K562 (cell line): Measurements from ENCODE around the gene C1orf74. TPM values are rescaled to one million over a fixed set of nuclear protein-coding genes. Genes with fewer than 3 reads are reported as not detected.

Source experiments
- BRCA1 ChIP-seq, 2 experiments: fragments of 450-650 bp in 1 of 2; sonication (generic) in 1 of 2; formaldehyde crosslinking in 1 of 2; IDR thresholded peaks; 2 replicates each; pipeline versions ENCODE4 v1.5.0 to v1.6.1; 2017 to 2020; ENCODE audit warnings: mild to moderate bottlenecking in 1 of 2, missing genetic modification reagents in 1 of 2
- HDGF ChIP-seq: fragments of 450-650 bp; IDR thresholded peaks from 2 replicates; pipeline ENCODE4 v1.6.1; 2016
- polyA plus RNA-seq, 8 experiments: library from polyadenylated mRNA; depleted of rRNA in 4 of 8; stranded (reverse) in 5 of 8; unstranded in 3 of 8; fragments of >200 nt; fragmentation: Nextera tagmentation in 2 of 8; fragmentation: Illumina TruSeq in 1 of 8; extraction: Ambion mirVana in 2 of 8; extraction: Trizol in 1 of 8; gene quantifications; 2 replicates each; pipeline versions ENCODE4 v1.2.1 to v1.2.3, GENCODE V29; 2011 to 2014; ENCODE audit warnings: inconsistent platforms in 1 of 8, missing spikeins in 1 of 8
- total RNA-seq, 7 experiments: library from RNA; depleted of rRNA in 6 of 7; stranded (reverse); fragments of >200 nt in 6 of 7; fragmentation: Illumina TruSeq in 2 of 7; extraction: Trizol in 2 of 7; gene quantifications; 2 replicates each; pipeline versions ENCODE4 v1.2.1 to v1.2.3, GENCODE V29; 2011 to 2021; ENCODE audit warnings: low replicate concordance in 1 of 7
- TF ChIP-seq, protein P1 (sequence below), 2 experiments: fragments of 450-650 bp; formaldehyde crosslinking in 1 of 2; IDR thresholded peaks; 2 replicates each; pipeline versions ENCODE4 v1.4.0 to v1.6.1; 2014 to 2020; ENCODE audit warnings: mild to moderate bottlenecking in 2 of 2, borderline replicate concordance in 1 of 2, low read depth in 1 of 2
- TF ChIP-seq, protein P2 (sequence below): fragments of 200-400 bp; formaldehyde crosslinking; IDR thresholded peaks from 2 replicates; pipeline ENCODE4 v1.6.1; 2017; ENCODE audit warnings: mild to moderate bottlenecking, low read depth, low read length, moderate library complexity
- TF ChIP-seq, protein P3 (sequence below), 2 experiments: IDR thresholded peaks; 2 replicates each; pipeline ENCODE4 v1.6.1; 2012; ENCODE audit warnings: improper control_type of control experiment in 2 of 2, low read depth in 2 of 2, low read length in 2 of 2, borderline replicate concordance in 1 of 2

C1orf74 gene
- total and polyA plus RNA-seq, 9 of the 15 experiments (the other 6 are each of a cell fraction or from before 2014, with no cell fraction given) = 4.0 to 7.6 (median 5.7) TPM

DNA sequence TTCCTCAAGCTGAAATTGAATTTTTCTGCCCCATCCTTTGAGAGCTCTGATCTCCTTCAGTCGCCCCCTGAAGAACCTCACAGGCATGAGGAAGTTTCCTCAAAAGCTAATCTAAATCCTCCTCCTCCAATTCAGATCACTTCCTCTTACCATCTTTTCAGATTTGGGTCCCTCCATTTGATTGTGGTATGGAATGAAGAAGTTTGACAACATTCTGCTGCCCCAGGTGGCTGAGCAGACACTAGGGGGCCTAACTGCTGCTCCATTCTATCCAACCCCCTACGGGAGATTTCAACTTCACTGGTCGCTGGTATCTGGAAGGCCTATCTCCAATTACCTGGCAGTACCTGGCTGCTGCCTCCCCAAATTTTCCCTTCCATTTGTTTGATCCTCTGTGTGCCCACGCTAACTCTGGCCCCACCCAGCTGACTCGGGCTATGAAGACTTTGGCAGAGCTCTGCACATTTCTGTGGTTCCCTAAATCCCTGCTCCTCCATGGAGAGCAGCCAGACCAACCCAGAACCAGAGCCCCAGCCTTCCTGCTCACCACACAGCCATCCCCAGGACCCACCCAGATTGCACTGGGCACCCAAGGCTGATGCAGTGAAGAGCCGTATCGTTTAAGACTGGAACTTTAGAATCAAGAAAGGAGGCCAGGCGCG lies 13.8 kb upstream of the C1orf74 start (continued):
- TF ChIP-seq, protein P1, sequence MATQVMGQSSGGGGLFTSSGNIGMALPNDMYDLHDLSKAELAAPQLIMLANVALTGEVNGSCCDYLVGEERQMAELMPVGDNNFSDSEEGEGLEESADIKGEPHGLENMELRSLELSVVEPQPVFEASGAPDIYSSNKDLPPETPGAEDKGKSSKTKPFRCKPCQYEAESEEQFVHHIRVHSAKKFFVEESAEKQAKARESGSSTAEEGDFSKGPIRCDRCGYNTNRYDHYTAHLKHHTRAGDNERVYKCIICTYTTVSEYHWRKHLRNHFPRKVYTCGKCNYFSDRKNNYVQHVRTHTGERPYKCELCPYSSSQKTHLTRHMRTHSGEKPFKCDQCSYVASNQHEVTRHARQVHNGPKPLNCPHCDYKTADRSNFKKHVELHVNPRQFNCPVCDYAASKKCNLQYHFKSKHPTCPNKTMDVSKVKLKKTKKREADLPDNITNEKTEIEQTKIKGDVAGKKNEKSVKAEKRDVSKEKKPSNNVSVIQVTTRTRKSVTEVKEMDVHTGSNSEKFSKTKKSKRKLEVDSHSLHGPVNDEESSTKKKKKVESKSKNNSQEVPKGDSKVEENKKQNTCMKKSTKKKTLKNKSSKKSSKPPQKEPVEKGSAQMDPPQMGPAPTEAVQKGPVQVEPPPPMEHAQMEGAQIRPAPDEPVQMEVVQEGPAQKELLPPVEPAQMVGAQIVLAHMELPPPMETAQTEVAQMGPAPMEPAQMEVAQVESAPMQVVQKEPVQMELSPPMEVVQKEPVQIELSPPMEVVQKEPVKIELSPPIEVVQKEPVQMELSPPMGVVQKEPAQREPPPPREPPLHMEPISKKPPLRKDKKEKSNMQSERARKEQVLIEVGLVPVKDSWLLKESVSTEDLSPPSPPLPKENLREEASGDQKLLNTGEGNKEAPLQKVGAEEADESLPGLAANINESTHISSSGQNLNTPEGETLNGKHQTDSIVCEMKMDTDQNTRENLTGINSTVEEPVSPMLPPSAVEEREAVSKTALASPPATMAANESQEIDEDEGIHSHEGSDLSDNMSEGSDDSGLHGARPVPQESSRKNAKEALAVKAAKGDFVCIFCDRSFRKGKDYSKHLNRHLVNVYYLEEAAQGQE (IDR thresholded peaks at IDR 0.05; ENCODE audit: borderline replicate concordance) = 0 out of 2 replicates have a peak, but pooled peaks have one; percentile 3
- TF ChIP-seq, protein P1 (CRISPR knock-in tag; IDR thresholded peaks at IDR 0.05; ENCODE audit: low read depth) = no peak
- TF ChIP-seq, protein P2, sequence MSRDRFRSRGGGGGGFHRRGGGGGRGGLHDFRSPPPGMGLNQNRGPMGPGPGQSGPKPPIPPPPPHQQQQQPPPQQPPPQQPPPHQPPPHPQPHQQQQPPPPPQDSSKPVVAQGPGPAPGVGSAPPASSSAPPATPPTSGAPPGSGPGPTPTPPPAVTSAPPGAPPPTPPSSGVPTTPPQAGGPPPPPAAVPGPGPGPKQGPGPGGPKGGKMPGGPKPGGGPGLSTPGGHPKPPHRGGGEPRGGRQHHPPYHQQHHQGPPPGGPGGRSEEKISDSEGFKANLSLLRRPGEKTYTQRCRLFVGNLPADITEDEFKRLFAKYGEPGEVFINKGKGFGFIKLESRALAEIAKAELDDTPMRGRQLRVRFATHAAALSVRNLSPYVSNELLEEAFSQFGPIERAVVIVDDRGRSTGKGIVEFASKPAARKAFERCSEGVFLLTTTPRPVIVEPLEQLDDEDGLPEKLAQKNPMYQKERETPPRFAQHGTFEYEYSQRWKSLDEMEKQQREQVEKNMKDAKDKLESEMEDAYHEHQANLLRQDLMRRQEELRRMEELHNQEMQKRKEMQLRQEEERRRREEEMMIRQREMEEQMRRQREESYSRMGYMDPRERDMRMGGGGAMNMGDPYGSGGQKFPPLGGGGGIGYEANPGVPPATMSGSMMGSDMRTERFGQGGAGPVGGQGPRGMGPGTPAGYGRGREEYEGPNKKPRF = no peak
- TF ChIP-seq HDGF (no peak), BRCA1 (IDR thresholded peaks at IDR 0.05) (no peak), BRCA1 (CRISPR knock-in tag; IDR thresholded peaks at IDR 0.05) (no peak)
- TF ChIP-seq, protein P3, sequence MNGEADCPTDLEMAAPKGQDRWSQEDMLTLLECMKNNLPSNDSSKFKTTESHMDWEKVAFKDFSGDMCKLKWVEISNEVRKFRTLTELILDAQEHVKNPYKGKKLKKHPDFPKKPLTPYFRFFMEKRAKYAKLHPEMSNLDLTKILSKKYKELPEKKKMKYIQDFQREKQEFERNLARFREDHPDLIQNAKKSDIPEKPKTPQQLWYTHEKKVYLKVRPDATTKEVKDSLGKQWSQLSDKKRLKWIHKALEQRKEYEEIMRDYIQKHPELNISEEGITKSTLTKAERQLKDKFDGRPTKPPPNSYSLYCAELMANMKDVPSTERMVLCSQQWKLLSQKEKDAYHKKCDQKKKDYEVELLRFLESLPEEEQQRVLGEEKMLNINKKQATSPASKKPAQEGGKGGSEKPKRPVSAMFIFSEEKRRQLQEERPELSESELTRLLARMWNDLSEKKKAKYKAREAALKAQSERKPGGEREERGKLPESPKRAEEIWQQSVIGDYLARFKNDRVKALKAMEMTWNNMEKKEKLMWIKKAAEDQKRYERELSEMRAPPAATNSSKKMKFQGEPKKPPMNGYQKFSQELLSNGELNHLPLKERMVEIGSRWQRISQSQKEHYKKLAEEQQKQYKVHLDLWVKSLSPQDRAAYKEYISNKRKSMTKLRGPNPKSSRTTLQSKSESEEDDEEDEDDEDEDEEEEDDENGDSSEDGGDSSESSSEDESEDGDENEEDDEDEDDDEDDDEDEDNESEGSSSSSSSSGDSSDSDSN (IDR thresholded peaks at IDR 0.05; ENCODE audit: borderline replicate concordance in 1 of 2, low read depth in 2 of 2, low read length in 2 of 2) = no peak
